HEK293T (cell line): Measurements from ENCODE around the gene METTL9.
"Not testable (repeated sequence)": the region's sequence is repeated elsewhere in the genome, so short reads cannot be mapped to it uniquely, and the experiment has no call there.

Experiments
- CTCF ChIA-PET: fragments of 350-600 bp; formaldehyde crosslinking; extraction: SDS; loops from one replicate; lab custom pipeline; 2021; ENCODE audit warnings: antibody characterized with exemption, inconsistent platforms; lab: Yijun Ruan, JAX
- POLR2A ChIA-PET: fragments of 350-600 bp; formaldehyde crosslinking; extraction: SDS; loops from one replicate; lab custom pipeline; 2020; ENCODE audit warnings: antibody characterized with exemption, inconsistent platforms; lab: Yijun Ruan, JAX
- DNase-seq: peaks from one replicate; pipeline ENCODE4 v3.0.0; 2012; ENCODE audit warnings: mixed read lengths; ENCODE audit errors: extremely low spot score
- ARNT ChIP-seq: fragments of 450-650 bp; IDR thresholded peaks from 2 replicates; pipeline ENCODE4 v1.6.1; 2017; ENCODE audit warnings: mild to moderate bottlenecking
- BHLHE40 ChIP-seq: fragments of 450-650 bp; IDR thresholded peaks from 2 replicates; pipeline ENCODE4 v1.6.1; 2016; ENCODE audit warnings: mild to moderate bottlenecking, moderate library complexity, borderline replicate concordance
- ELF4 ChIP-seq: fragments of 450-650 bp; IDR thresholded peaks from 2 replicates; pipeline ENCODE4 v1.6.1; 2017; ENCODE audit warnings: antibody characterized with exemption
- FOXA1 ChIP-seq: fragments of 450-650 bp; IDR thresholded peaks from 2 replicates; pipeline ENCODE4 v1.6.1; 2016; ENCODE audit warnings: mild to moderate bottlenecking
- FOXK2 ChIP-seq: fragments of 450-650 bp; IDR thresholded peaks from 2 replicates; pipeline ENCODE4 v1.6.1; 2016; ENCODE audit warnings: mild to moderate bottlenecking
- FOXM1 ChIP-seq: fragments of 450-650 bp; IDR thresholded peaks from 2 replicates; pipeline ENCODE4 v1.6.1; 2017; ENCODE audit warnings: mild to moderate bottlenecking, borderline replicate concordance
- HDGF ChIP-seq: fragments of 450-650 bp; IDR thresholded peaks from 2 replicates; pipeline ENCODE4 v1.6.1; 2017; ENCODE audit warnings: antibody characterized with exemption, borderline replicate concordance
- L3MBTL2 ChIP-seq: fragments of 450-650 bp; conservative IDR thresholded peaks from 2 replicates; pipeline ENCODE4 v1.6.1; 2016; ENCODE audit warnings: mild to moderate bottlenecking
- NFRKB ChIP-seq: fragments of 450-650 bp; IDR thresholded peaks from 2 replicates; pipeline ENCODE4 v1.6.1; 2016; ENCODE audit warnings: mild to moderate bottlenecking, moderate library complexity
- PKNOX1 ChIP-seq: fragments of 450-650 bp; IDR thresholded peaks from 2 replicates; pipeline ENCODE4 v1.6.1; 2016
- SP1 ChIP-seq: fragments of 450-650 bp; IDR thresholded peaks from 2 replicates; pipeline ENCODE4 v1.6.1; 2017
- SUZ12 ChIP-seq: fragments of 450-650 bp; IDR thresholded peaks from 2 replicates; pipeline ENCODE4 v1.6.1; 2016; ENCODE audit warnings: mild to moderate bottlenecking
- TARDBP ChIP-seq: fragments of 450-650 bp; IDR thresholded peaks from 2 replicates; pipeline ENCODE4 v1.6.1; 2016
- ZNF384 ChIP-seq: fragments of 450-650 bp; IDR thresholded peaks from 2 replicates; pipeline ENCODE4 v1.6.1; 2016

Gene METTL9

GRCh38 chr16:21560462-21560861 is 38.9 kb upstream of the METTL9 start:
- CTCF ChIA-PET, result no interaction called here
- no peak for TF ChIP-seq ARNT
- no peak for TF ChIP-seq L3MBTL2
- TF ChIP-seq TARDBP, result no peak
- TF ChIP-seq SUZ12, result no peak
- TF ChIP-seq NFRKB, result no peak
- TF ChIP-seq FOXK2, result no peak
- no peak for DNase-seq
- POLR2A ChIA-PET, result no interaction called here

DNA sequence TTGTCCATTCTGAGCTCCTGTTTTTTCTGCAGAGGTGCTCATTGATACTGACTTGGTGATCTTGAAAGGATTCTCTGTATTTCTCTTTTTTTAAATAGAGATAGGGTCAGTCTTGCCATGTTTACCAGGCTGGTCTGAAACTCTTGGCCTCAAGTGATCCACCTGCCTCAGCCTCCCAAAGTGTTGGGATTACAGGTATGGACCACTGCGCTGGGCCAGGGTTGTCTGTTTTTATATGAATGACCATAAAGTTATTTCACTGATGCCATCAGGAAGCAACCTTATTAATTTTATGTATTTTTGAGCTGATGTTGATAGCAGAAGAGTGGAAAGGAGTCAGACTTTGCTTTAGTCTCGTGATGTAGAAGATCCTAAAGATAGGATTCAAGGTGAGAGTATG is 35.7 kb upstream of the METTL9 start:
- POLR2A ChIA-PET, result no interaction called here

GRCh38 chr16:21564367-21564766 is 35.0 kb upstream of the METTL9 start:
- CTCF ChIA-PET, POLR2A ChIA-PET, DNase-seq: not testable (repeated sequence)

More for the DNA sequence above, 35.7 kb upstream of the METTL9 start:
- CTCF ChIA-PET, result interaction anchor here (0.6 kb wide), 1 partner anchor 21 kb away, joined by 3 read pairs; no protein-coding TSS in a partner anchor
- DNase-seq, result no peak
- TF ChIP-seq HDGF, result no peak
- TF ChIP-seq L3MBTL2, result no peak
- no peak for TF ChIP-seq SUZ12
- no peak for TF ChIP-seq ZNF384
- no peak for TF ChIP-seq ELF4
- TF ChIP-seq PKNOX1, result no peak
- no peak for TF ChIP-seq SP1

DNA sequence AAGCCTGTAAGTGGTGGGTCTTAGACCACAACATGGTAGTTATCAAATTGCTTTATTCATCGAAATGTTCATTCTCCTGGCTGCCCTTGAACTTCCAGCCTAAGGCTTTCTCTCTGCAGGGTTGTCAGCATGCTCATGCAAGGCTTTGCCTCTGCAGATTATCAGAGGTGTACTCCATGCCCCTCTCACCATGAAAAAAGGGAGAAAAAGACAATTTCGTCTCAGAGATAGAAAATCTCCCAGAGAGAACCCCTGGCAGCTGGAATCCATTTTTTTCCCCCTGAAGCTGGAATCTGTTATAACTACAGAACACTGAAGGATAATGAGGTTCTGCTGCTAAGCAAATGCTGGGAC is 33.9 kb upstream of the METTL9 start:
- POLR2A ChIA-PET, result no interaction called here
- no peak for TF ChIP-seq L3MBTL2
- TF ChIP-seq ARNT, result no peak
- no peak for TF ChIP-seq NFRKB
- no peak for TF ChIP-seq FOXA1
- no peak for TF ChIP-seq PKNOX1
- CTCF ChIA-PET, result interaction anchor here (0.6 kb wide), 1 partner anchor 75 kb away, joined by 3 read pairs; no protein-coding TSS in a partner anchor
- DNase-seq, result no peak

DNA sequence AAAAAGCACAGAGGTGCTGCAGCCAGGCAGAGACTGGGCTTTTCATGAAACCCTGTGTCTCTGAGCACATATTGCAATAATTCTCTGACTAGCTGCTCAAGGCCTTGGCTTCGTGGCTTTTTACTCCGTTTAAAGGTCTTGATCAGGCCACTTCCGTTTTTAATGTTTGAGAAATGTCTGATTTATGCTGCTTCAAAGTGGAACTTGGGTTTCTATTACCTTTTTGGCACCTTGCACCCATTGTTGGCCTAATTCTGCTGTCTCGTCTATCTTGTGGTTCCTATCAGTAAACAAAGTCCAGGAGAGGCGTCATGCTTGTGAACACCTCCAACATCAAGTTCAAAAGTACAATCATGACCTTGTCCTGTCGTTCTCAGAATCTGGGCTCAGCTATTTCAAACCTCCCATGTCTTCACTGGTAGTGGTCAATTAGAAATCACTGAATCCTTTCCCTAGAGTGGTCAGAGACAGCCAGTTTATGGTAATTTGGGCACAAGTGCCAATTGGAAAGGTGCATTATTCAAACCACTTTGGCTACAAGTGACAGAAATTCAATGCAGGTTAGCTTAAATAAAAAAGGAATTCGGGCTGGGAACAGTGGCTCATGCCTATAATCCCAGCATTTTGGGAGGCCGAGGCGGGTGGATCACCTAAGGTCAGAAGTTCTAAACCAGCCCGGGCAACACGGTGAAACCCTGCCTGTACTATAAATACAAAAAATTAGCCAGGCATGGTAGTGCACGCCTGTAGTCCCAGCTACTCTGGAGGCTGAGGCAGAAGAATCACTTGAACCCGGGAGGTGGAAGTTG is 33.3 kb upstream of the METTL9 start:
- ChIA-PET POLR2A (no interaction called here), CTCF (interaction anchor here (0.6 kb wide), 1 partner anchor 74 kb away, joined by 3 read pairs; no protein-coding TSS in a partner anchor)
- DNase-seq, result no peak
- TF ChIP-seq FOXA1 (no peak), NFRKB (no peak), TARDBP (no peak), PKNOX1 (no peak), FOXM1 (no peak), SP1 (no peak), ARNT (no peak), FOXK2 (no peak), ZNF384 (no peak), SUZ12 (no peak), BHLHE40 (no peak), ELF4 (no peak), L3MBTL2 (no peak)

GRCh38 chr16:21566891-21567414 is 32.4 kb upstream of the METTL9 start:
- no peak for DNase-seq
- TF ChIP-seq ARNT (no peak), TARDBP (no peak), FOXK2 (no peak), FOXM1 (no peak), SUZ12 (no peak), HDGF (no peak), FOXA1 (no peak)
- ChIA-PET POLR2A (no interaction called here), CTCF (interaction anchor here (0.7 kb wide), 1 partner anchor 21 kb away, joined by 8 read pairs; no protein-coding TSS in a partner anchor)

DNA sequence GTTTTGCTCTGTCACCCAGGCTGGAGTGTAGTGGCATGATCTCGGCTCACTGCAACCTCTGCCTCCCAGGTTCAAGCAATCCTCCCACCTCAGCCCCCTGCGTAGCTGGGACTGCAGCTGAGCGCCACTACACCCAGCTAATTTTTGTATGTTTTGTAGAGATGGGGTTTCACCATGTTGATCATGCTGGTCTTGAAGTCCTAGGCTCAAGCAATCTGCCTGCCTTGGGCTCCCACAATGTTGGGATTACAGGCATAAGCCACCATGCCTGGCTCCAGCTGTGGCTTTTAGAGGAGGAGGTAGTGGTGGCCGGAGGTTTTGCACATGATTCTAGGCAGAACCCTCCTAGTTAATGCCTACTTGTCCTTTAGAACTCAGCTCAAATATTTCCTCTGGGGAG is 31.9 kb upstream of the METTL9 start:
- POLR2A ChIA-PET, CTCF ChIA-PET, DNase-seq: not testable (repeated sequence)

DNA sequence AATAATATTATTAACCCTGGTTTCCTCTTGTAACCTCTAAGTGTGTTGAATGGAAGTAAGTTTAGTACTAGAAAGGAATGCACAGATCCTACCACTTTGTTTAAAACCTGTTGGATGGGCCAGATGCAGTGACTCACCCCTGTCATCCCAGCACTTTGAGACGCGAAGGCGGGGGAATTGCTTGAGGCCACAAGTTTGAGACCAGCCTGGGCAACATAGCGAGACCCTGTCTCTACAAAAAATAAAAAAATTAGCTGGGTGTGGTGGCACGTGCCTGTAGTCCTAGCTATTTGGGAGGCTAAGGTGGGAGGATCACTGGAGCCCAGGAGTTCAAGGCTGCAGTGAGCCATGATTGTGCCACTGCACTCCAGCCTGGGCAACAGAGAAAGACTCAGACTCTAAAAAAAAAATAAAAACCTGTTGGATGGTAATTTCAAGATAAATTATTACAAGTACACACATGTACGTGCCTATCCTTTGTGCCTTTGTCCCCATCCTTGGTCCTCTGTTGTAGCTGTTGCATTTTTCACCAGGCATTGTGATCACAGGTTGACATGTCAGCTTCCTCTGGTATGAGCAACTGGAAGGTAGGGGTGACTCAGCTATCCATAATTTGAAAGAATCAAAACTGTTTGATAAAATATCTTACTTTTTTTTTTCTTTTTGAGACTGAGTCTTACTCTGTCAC is 30.7 kb upstream of the METTL9 start:
- DNase-seq, result no peak
- POLR2A ChIA-PET, result no interaction called here
- CTCF ChIA-PET, result no interaction called here
- TF ChIP-seq FOXK2, result no peak
- no peak for TF ChIP-seq FOXM1
